ENCODE measurements around the gene EYA4. TPM values are rescaled to one million over a fixed set of nuclear protein-coding genes. Genes with fewer than 3 reads are reported as not detected.
A peak's percentile ranks its signal among the peaks of the same experiment; 100 is the strongest.
"Not testable (repeated sequence)": the region's sequence is repeated elsewhere in the genome, so short reads cannot be mapped to it uniquely, and the experiment has no call there.

Gene EYA4
- total RNA-seq, 1 donor from 2014 or later = 11.1 TPM

DNA sequence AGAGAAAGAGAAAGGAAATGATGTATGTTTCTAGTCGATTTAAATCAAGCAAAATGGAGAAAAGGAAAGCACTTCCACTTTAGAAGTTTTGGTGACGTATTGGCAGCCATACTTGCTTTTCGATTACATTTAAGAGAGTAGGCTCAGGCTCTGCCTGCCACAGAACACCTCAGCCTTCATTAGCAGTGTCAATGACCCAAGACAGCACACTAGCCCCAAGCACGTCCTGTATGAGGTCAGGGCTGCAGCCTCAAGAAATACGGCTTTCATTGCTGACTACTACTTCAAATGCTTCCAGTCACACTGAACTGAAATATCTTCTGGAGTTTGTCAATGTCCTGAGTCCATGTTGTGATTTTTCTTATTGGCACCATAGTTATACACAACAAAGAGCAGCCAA, 285.3 kb downstream of the EYA4 start:
- DNase-seq (ENCODE audit: low spot score) = no peak

DNA sequence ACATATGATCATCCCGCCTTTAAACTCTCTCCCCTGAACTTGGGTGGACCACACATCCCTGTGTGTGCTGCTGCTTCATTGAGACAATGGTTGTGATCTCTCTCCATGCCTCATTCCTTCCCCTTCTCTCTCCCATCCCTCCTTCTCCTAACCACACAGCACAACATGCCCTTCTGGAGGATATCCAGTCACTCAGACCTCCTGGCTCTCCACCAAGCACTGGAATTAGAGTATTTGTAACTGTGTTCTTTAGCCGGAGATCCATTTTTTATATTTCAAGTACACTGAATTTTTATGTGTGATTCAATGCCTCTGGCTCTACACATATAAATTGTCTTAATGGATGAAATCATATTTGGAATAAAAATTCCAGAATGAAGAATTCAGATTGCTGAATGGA, 287.4 kb downstream of the EYA4 start:
- peak; percentile 62 for DNase-seq (ENCODE audit: low spot score)

DNA sequence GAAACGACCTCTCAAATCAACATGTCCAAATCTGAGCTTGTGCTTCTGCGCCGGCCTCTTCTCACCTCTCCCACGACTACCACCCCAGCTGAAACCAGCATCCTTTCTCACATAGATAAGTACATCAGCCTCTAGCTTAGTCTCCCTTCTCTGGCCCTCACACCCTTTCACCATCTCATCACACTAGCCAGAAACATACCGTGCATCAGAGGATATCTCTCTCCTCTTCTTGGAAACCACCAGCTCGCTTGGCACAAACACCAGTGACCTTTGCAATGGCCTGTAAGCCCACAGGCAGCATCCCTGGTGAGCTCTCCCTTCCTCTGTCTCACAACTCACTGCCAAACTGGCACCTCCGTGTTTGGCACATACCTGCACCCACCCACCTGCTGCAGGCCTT, 291.8 kb downstream of the EYA4 start:
- DNase-seq (ENCODE audit: low spot score) = no peak

DNA sequence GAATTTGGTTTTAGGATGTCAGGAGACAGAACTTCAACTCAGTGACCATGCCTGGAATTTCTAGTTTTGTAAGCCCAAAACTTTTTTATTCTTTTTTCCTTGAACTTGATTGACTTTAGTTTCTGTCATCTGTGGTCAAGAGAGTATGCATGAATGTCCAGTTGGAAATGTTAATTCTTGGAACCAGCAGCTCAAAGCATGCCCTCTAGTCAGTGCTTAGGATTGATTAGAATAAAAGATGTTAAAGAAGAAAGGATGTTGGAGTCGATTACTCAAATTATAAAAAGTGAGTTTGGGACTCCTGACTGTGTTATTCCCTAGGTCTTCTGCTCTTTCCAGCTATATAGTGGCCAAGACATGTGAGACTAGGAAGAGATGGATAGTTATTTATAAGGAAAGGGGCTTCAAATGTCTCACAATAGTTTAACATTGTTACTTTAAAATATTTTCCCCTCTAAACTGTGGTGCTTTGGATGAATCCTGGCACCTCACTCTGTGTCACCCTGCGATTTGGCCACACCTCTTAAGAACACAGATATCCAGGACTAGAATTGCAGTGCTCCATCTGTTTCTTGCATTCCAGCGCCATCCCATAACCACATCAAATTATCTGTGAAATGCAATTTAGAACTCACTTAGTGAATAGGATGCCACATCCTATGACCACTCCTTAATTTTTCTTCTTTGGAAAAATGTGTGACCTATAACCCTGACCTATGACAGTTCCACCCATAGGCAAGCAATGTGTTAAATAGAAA, 298.5 kb downstream of the EYA4 start:
- no peak for DNase-seq (ENCODE audit: low spot score)

DNA sequence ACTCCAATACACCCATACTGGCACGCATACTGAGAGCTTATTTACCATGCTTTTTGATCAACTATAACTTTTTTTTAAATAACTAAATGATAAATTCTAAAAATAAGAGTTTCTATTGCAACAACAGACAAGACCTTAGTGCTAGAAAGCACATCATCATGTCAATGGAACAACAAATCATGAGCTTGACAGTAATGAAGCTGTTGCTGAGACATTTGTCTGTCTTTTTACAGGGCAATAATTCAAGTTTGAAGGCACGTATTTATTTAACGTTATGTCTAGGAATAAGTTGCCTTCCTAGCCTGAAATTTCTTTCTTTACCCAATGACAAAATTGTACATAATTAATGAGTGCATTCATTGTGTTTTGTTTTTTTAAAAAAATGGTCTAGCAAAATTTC, 299.2 kb downstream of the EYA4 start:
- DNase-seq (ENCODE audit: low spot score) = no peak

DNA sequence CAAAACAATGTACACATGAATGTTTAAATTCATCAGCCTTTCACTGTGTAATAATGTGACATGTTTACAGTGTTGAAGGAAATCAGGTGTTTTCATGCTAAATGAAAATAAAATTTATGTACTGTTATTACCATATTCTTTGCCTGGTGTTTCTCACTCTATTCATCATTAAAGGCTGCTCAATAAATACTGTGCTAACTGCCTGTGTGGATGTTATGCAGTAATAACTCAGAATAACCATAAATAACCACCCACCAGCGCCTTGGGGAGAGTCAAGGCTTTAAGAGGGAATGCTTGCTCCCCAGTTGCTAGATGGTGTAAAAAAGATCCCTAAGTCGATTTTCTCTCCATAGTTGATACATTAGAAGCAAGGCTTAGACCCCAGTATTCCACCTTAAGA, 299.9 kb downstream of the EYA4 start:
- no peak for DNase-seq (ENCODE audit: low spot score)

DNA sequence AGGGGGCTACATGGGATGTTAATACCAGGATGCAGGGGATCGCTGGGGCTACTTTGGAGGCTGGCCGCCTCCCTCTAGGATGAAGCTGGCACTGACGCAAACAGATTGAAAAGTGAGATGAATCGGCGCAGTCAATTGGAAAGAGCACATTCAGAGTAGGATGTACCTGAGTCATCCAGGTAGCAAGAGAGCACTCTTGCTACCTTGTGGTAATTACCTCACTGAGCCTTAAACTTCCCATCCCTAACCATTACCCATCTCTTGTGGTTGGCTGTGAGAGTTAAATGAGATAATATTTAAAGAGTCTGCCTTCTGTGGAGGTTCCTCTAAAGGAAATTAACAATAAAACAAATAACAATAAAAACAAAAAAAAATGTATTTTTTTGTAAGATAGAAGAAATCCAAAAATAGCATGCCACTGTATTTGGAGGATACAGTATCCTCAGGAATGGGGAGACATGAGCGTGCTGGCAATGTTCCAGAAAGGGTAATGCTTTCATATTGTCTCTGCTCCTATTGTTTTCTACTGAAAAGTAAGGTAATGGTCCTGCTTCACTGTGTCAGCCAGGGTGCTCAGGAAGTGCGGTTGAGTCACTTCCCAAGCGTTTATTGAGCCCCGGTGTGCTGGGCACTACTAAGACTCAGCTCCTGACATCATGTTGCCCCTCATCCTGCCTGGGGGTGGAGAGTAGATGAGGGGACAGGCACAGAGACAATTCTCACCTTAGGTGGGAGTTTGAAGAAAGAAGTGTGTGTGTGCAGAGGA, 301.1 kb downstream of the EYA4 start:
- DNase-seq (ENCODE audit: low spot score) = no peak

DNA sequence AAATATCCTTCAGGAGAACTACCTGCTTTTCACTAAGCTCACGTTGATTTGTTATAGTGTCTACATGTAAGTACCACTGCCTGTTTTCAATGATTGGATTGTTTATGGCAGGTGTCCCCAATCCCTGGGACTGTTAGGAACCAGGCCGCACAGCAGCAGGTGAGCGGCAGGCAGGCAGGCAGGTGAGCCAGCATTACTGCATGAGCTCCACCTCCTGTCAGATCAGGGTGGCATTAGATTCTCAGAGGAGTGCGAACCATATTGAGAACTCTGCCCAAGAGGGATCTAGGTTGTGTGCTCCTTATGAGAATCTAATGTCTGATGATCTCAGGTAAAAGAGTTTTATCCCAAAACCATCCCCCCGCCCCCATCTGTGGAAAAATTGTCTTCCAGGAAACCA, 303.3 kb downstream of the EYA4 start:
- no peak for DNase-seq (ENCODE audit: low spot score)

DNA sequence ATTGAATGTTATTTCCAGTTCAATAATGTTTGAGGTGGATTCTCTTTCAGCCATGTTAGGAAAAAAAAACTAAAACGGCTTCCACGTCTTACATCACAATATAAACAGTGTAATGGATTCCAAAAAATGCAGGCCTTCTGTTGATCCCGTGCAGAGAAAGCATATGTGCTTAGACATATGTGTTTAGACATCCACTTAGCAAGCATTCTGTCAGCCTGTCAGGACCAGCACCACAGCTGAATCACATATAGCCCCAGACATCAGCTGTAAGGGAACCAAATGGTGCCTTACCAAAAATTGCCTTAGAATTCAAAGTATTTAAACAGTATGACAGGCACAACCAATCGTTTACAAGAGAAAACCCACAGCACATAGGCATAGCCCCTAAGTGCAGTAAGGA, 304.9 kb downstream of the EYA4 start:
- no peak for DNase-seq (ENCODE audit: low spot score)

DNA sequence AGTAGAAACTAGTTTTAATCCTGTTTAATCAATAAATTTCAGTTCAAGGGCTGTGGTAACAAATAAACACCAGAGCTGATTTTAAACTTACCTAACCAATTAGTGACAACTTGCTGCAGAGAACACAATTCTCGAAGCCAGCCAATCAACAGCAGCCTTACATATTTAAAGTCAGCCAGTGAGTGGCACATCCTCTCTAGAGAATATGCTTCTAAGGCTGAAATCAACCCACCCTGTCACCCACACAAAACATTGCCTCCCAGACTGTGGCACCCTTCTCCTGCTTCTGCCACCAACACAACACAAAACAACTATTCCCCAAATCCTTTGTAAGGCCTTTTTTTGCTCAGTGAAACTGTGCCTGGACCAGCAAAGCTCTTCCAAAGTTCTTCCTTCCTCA, 306.0 kb downstream of the EYA4 start:
- no peak for DNase-seq (ENCODE audit: low spot score)

DNA sequence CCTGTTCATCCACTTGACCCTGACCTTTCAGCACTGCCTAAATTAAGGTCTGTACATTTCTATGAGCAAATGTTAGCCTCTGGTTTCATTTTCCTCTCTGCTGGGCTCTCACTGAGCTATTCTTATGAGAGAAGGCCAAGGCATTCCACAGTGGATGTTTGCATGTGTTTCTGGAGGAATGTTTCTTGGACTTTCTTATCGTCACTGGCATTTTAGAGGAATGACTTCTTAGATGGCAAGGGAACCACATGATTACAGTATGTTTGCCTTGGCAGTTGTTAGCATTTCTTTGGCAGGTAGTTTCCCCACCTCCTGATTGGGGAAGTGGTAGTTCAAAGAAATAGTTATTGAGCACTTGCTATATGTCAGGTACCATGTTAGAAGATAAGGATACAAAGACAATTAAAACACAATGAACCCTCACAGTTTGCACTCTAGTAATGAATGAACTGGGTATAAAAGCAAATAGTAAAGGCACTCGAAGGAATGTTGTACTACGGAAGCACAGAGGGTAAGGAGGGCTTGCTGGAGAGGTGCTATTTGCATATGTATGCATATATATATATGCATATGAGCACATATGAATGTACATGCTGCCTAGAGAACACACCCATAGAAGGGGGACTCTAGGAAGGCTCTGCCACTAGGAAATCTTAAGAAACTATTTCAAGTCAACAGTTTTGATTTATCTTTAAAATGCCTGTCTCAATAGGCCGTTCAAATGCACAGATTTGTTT, 307.4 kb downstream of the EYA4 start:
- DNase-seq (ENCODE audit: low spot score) = peak; percentile 73

DNA sequence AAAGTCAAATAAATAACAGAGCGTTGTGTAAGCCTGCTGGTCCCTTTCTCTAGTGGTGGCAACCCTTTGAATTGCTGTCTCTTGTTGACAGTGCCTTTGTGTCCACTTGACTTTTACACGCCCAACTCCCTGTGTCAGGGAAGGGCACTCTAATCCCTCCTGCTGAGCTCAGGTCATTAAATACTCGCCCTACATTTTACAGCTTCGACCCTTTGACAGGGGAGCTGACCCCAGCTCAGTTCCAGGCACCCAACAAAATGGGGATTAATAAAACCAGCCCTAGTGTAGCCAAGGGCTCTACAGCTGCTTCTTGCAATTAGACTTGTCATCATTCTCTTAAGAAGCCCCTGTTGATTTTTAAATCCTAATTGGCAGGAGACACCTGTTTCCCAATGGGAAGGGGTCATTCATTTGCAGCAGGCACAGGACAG, 308.2 kb downstream of the EYA4 start:
- DNase-seq (ENCODE audit: low spot score) = no peak

DNA sequence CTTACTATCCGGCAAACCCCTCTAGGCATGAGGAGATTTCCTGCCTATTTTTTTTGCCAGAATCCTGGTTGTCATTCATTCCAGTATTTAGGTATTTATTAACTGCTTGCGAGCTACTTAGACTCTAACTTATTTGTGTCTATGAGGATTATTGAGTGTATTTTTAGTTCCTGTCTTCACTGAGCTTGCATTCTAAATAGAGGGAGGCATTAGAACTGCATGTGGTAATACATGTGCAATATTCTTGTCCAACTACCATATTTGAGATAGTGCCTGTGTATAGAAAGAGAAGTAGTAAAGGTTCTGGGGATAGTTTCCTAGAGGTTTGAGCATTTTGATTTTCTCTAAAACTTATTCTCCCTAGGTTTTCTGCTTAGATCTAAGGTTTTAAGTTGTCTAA, 308.9 kb downstream of the EYA4 start:
- DNase-seq (ENCODE audit: low spot score) = no peak

DNA sequence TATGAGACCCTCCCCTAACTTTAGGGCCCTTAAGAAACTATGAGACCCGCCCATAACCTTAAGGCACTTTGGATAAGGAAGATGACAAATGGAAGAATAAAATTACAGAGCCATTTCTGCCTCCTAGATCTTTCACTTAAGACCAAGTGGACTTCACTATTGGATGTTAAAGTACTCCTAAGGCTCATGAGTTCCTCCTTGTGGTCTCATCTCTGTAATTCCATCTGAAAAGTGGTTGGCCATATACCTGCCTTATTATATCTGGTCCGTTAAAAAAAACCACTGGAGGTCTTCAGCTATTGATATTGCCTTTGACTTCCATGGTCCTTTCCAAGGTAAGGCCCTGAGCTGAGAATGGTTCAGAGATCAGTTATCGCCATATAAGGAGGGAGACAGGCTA, 310.3 kb downstream of the EYA4 start:
- no peak for DNase-seq (ENCODE audit: low spot score)

DNA sequence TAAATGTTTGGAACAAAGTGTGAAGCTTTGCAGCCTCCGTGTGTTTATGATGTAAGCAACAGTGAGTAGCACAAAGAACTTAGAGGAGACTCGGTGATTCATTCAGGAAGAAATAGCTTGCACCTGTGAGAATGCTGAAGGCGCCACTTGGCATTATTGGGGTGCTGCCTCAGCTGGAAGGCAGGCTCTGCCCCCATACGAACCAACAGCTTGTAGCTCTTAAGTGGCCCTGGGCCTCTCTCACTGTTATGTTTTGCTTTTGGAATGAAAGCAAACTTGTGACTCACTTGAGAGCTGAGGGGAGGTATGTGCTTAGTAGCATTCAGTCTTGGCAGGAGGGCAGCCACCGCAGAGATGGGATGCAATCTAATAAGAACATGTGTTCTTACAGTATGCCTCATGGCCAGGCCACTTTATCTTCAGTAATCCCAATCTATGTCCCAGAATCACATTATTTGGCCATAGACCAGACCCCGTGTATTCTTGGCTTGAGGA, 310.7 kb downstream of the EYA4 start:
- DNase-seq (ENCODE audit: low spot score) = peak; percentile 94

DNA sequence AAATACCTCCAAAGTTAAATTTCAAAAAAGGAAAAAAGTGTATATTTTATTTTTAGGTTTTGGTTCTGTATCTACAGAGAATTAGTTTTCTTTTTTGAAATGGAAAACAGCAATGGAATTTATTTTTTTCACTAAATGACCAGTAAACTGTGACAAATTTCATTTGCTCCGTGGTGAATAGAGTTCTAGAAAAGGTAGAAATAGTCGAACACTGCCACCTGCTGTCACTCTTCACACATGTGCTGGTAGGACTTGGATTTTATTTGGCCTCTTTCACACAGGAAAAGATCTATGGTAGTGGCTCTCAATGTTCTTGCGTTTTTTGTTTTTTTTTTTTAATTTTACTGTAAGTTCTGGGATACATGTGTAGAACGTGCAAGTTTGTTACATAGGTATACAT, 312.5 kb downstream of the EYA4 start:
- DNase-seq (ENCODE audit: low spot score) = peak; percentile 69

DNA sequence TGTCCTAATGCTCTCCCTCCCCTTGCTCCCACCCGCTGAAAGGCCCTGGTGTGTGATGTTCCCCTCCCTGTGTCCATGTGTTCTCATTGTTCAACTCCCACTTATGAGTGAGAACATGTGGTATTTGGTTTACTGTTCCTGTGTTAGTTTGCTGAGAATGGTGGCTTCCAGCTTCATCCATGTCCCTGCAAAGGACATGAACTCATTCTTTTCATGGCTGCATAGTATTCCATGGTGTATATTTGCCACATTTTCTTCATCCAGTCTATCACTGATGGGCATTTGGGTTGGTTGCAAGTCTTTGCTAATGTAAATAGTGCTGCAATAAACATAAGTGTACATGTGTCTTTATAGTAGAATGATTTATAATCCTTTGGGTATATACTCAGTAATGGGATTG, 313.0 kb downstream of the EYA4 start:
- not testable (repeated sequence) for DNase-seq (ENCODE audit: low spot score)

DNA sequence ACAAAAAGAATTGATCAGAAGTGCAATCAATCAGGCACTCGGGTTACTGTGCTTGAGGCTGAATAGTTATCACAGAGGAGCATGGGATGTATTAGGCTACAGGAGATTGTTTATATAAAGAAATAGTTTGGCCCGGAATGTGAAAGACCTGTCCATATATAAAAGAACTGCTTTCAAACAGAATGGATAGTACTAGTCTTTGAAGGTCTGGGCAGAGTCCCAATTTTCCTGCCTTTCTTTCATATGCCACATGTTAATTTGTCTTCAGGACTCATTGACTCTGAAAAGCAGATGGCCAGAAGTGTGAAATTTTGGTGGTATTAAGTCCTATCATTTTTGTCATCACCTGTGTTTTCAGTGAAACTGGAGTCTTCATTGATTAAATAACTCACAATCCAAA, 314.5 kb downstream of the EYA4 start:
- no peak for DNase-seq (ENCODE audit: low spot score)

DNA sequence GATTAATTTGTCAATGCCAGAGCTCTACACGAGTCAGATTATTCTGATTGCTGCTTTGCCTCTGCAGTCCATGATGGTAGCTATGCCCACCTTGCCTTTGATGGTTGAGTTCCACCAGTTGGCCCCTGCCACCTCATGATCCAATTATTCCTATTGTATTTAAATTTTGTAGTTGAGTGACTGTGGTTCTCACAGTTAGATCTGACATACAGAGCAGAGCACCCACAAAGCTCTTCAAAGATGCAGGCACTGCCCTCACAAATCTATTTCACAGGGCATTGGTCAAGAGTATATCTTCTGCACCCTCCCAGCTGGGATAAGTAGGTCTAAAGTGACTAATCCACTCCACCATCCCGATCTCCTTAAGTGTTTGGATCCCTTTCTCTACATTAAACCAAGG, 318.8 kb downstream of the EYA4 start:
- no peak for DNase-seq (ENCODE audit: low spot score)

DNA sequence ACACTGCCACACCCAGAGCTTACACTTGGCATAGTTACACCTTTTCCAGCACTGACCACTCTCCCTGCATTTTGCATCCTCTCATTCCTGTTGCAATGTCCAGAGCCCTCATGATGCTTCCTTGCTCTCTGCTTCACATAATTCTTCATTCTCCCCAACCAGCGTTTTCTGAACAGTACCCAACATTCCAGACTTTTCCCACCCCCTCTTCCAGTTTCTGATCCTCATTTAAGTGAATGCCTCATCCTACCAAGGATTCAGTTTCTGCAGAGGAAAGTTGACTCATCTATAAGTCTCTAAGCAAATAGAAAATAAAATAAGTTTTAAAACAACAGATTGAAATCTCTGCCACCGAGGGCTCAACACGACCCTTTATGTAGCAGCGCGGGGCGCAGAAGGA, 326.5 kb downstream of the EYA4 start:
- DNase-seq (ENCODE audit: low spot score) = no peak

DNA sequence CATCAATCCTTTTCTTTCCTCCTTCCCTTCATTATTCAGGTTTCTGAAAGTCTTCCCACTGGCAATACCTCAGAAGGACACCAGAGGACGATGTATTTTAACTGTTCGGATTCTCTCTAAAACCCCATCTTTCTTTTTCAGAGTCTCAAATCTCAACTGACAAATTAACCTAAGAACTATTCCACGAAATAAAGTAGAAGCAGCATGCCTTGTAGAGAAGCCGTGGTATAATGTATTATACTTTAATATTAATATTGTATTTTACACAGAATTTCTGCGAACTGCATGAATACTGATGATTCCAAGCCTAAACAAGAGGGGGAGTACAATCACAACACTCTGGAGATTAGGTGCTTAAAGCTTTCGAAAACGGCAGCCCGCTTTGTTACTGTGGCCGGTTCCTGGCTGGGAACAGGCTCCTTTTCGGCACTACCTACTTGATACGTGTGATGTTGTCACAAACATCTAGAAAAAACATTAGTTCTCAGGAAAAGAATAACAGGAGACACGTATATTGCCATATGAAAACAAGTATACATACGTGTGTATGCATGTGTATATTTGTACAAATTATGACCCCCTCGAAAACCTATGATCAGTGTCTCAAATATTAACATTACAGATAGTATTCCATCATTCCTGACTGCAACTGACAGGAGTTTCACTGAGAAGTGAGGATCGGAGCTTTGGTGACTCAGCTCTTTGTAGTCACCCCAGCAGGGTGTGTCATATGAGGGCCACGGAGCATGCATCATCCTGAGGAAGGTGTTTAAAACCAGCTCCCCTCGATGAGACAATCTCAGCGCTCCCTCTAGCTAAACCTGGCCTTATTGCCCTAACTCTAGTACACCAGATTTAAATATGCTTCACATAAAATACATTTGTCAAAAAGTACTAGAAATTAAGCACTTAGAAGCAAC, 328.1 kb downstream of the EYA4 start:
- peak; percentile 76 for DNase-seq (ENCODE audit: low spot score)
